WTC11 (cell line): Measurements from ENCODE around the gene SMIM13. TPM values are rescaled to one million over a fixed set of nuclear protein-coding genes. Genes with fewer than 3 reads are reported as not detected.
A peak's percentile ranks its signal among the peaks of the same experiment; 100 is the strongest.

Experiments used
- ATAC-seq: fragments of 200-7000 bp; cut with Tn5 transposase; 2 replicates; pipeline ENCODE4 v1.10.0; 2021; ENCODE audit warnings: mild to moderate bottlenecking, moderate library complexity
- CTCF ChIA-PET: fragments of 300-600 bp; sonication (Branson Sonifier 250); formaldehyde crosslinking; loops from one replicate; lab custom pipeline; 2021; ENCODE audit warnings: antibody characterized with exemption; lab: Charles Lee
- POLR2A ChIA-PET: fragments of 350-600 bp; sonication (Branson Sonifier 250); formaldehyde crosslinking; loops from one replicate; lab custom pipeline; 2021; ENCODE audit warnings: antibody characterized with exemption; lab: Charles Lee
- DNase-seq: peaks from one replicate; pipeline ENCODE4 v3.0.0; 2021; ENCODE audit warnings: low spot score
- H3K27ac Mint-ChIP-seq: 2 replicates; pipeline ENCODE4 v1.8.0; 2021; ENCODE audit warnings: mixed read lengths
- H3K27me3 Mint-ChIP-seq: 2 replicates; pipeline ENCODE4 v1.8.0; 2021; ENCODE audit warnings: low read depth, mild to moderate bottlenecking, moderate library complexity, mixed read lengths
- H3K36me3 Mint-ChIP-seq: 2 replicates; pipeline ENCODE4 v1.8.0; 2021; ENCODE audit warnings: mixed read lengths
- H3K4me1 Mint-ChIP-seq: 2 replicates; pipeline ENCODE4 v1.8.0; 2022; ENCODE audit warnings: mixed read lengths
- H3K4me3 Mint-ChIP-seq: 2 replicates; pipeline ENCODE4 v1.8.0; 2021; ENCODE audit warnings: mild to moderate bottlenecking, moderate library complexity, mixed read lengths
- H3K9me3 Mint-ChIP-seq: 2 replicates; pipeline ENCODE4 v1.8.0; 2021; ENCODE audit warnings: mixed read lengths
- ELF4 ChIP-seq: sonication (generic); formaldehyde crosslinking; IDR thresholded peaks from 2 replicates; pipeline ENCODE4 v1.8.1; 2022; ENCODE audit warnings: low read depth, mild to moderate bottlenecking, moderate library complexity, missing genetic modification reagents
- NR3C1 ChIP-seq: sonication (generic); formaldehyde crosslinking; conservative IDR thresholded peaks from 2 replicates; pipeline ENCODE4 v1.8.1; 2023; ENCODE audit warnings: low read depth, mild to moderate bottlenecking, missing genetic modification reagents
- SMAD3 ChIP-seq: sonication (generic); formaldehyde crosslinking; IDR thresholded peaks from 2 replicates; pipeline ENCODE4 v1.8.0; 2022; ENCODE audit warnings: missing genetic modification reagents, mild to moderate bottlenecking, borderline replicate concordance
- SP1 ChIP-seq: sonication (generic); formaldehyde crosslinking; conservative IDR thresholded peaks from 2 replicates; pipeline ENCODE4 v1.8.1; 2022; ENCODE audit warnings: missing genetic modification reagents
- TCF7 ChIP-seq: sonication (generic); formaldehyde crosslinking; IDR thresholded peaks from 2 replicates; pipeline ENCODE4 v1.8.0; 2022; ENCODE audit warnings: mild to moderate bottlenecking, low read depth, missing genetic modification reagents, moderate library complexity
- TP53 ChIP-seq: sonication (generic); formaldehyde crosslinking; IDR thresholded peaks from 2 replicates; pipeline ENCODE4 v1.8.1; 2023; ENCODE audit warnings: mild to moderate bottlenecking, missing genetic modification reagents
- total RNA-seq: library from RNA; stranded (reverse); gene quantifications from 3 replicates; pipeline ENCODE4 v1.2.3, GENCODE V29; 2021
- TF ChIP-seq, protein P1 (sequence below): fragments of 250-450 bp; sonication (Bioruptor Pico); IDR thresholded peaks from 2 replicates; pipeline ENCODE4 v1.9.0; 2021; ENCODE audit warnings: moderate library complexity, mild to moderate bottlenecking, inconsistent platforms, borderline replicate concordance
- TF ChIP-seq, protein P2 (sequence below): sonication (generic); formaldehyde crosslinking; IDR thresholded peaks from 2 replicates; pipeline ENCODE4 v1.8.0; 2023; ENCODE audit warnings: missing genetic modification reagents, mild to moderate bottlenecking, borderline replicate concordance
- TF ChIP-seq, protein P3 (sequence below): fragments of 250-450 bp; sonication (Bioruptor Pico); conservative IDR thresholded peaks from 2 replicates; pipeline ENCODE4 v1.9.0; 2021; ENCODE audit warnings: mild to moderate bottlenecking
- TF ChIP-seq, protein P4 (sequence below): sonication (generic); formaldehyde crosslinking; IDR thresholded peaks from 2 replicates; pipeline ENCODE4 v1.8.1; 2023; ENCODE audit warnings: mild to moderate bottlenecking, missing genetic modification reagents, moderate library complexity
- TF ChIP-seq, protein P5 (sequence below): sonication (generic); formaldehyde crosslinking; IDR thresholded peaks from 2 replicates; pipeline ENCODE4 v1.8.1; 2023; ENCODE audit warnings: mild to moderate bottlenecking, missing genetic modification reagents
- TF ChIP-seq, protein P6 (sequence below): fragments of 250-450 bp; sonication (Bioruptor Pico); IDR thresholded peaks from 2 replicates; pipeline ENCODE4 v1.9.0; 2021; ENCODE audit warnings: mild to moderate bottlenecking
- TF ChIP-seq, protein P7 (sequence below): sonication (generic); formaldehyde crosslinking; IDR thresholded peaks from 2 replicates; pipeline ENCODE4 v1.8.1; 2022; ENCODE audit warnings: mild to moderate bottlenecking, moderate library complexity, missing genetic modification reagents
- TF ChIP-seq, protein P8 (sequence below): fragments of 200-600 bp; IDR thresholded peaks from 2 replicates; pipeline ENCODE4 v1.8.0; 2022; ENCODE audit warnings: antibody characterized with exemption

SMIM13 gene
- total RNA-seq, 1 experiment from 2014 or later: 9.7 TPM

DNA sequence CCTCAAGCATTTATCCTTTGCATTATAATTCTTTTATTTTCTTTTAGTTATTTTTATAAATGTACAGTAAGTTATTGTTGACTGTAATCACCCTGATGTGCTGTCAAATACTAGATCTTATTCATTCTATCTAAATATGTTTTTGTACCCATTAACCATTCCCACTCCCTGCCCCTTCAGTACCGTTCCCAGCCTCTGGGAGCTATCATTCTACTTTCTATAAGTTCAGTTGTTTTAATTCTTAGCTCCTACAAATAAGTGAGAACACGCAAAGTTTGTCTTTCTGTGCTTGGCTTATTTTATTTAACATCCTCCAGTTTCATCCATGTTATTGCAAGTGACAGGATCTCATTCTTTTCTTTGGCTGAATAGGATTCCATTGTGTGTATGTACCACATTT is 30.3 kb downstream of the SMIM13 start (continued):
- TF ChIP-seq, protein P1, sequence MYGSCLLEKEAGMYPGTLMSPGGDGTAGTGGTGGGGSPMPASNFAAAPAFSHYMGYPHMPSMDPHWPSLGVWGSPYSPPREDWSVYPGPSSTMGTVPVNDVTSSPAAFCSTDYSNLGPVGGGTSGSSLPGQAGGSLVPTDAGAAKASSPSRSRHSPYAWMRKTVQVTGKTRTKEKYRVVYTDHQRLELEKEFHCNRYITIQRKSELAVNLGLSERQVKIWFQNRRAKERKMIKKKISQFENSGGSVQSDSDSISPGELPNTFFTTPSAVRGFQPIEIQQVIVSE (CRISPR knock-in tag): no peak
- no peak for TF ChIP-seq SMAD3 (CRISPR knock-in tag)
- TF ChIP-seq NR3C1: no peak

DNA sequence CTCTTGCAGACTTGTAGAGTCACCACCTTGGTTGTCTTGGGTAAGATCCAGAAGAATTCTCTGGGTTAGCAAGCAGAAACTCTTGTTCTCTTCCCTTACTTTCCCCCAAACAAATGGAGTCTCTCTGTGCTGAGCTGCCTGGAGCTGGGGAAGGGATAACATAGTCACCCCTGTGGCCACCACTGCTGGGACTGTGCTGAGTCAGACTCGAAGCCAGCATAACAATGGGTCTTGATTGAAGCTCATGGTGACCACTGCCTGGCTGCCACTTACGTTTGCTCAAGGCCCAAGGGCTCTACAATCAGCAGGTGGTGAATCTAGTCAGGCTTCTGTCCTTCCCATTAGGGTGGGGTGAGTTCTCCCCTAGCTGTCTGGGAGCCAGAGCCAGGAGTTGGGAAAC is 33.2 kb downstream of the SMIM13 start:
- Mint-ChIP-seq H3K36me3 (peaks cover 9% of the 10 kb centered on the region), H3K4me1 (peaks cover 31% of the 10 kb centered on the region)
- CTCF ChIA-PET: interaction anchor here (0.8 to 1.0 kb wide), 2 partner anchors 34 to 370 kb away, joined by 3 read pairs; partner anchors contain the start of gene SMIM13

More for the DNA sequence above, 33.2 kb downstream of the SMIM13 start:
- TF ChIP-seq, protein P2, sequence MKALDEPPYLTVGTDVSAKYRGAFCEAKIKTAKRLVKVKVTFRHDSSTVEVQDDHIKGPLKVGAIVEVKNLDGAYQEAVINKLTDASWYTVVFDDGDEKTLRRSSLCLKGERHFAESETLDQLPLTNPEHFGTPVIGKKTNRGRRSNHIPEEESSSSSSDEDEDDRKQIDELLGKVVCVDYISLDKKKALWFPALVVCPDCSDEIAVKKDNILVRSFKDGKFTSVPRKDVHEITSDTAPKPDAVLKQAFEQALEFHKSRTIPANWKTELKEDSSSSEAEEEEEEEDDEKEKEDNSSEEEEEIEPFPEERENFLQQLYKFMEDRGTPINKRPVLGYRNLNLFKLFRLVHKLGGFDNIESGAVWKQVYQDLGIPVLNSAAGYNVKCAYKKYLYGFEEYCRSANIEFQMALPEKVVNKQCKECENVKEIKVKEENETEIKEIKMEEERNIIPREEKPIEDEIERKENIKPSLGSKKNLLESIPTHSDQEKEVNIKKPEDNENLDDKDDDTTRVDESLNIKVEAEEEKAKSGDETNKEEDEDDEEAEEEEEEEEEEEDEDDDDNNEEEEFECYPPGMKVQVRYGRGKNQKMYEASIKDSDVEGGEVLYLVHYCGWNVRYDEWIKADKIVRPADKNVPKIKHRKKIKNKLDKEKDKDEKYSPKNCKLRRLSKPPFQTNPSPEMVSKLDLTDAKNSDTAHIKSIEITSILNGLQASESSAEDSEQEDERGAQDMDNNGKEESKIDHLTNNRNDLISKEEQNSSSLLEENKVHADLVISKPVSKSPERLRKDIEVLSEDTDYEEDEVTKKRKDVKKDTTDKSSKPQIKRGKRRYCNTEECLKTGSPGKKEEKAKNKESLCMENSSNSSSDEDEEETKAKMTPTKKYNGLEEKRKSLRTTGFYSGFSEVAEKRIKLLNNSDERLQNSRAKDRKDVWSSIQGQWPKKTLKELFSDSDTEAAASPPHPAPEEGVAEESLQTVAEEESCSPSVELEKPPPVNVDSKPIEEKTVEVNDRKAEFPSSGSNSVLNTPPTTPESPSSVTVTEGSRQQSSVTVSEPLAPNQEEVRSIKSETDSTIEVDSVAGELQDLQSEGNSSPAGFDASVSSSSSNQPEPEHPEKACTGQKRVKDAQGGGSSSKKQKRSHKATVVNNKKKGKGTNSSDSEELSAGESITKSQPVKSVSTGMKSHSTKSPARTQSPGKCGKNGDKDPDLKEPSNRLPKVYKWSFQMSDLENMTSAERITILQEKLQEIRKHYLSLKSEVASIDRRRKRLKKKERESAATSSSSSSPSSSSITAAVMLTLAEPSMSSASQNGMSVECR: no peak
- TF ChIP-seq ELF4 (CRISPR knock-in tag): no peak
- TF ChIP-seq TP53: no peak
- TF ChIP-seq TCF7: no peak
- no peak for TF ChIP-seq SP1 (CRISPR knock-in tag)
- TF ChIP-seq, protein P3, sequence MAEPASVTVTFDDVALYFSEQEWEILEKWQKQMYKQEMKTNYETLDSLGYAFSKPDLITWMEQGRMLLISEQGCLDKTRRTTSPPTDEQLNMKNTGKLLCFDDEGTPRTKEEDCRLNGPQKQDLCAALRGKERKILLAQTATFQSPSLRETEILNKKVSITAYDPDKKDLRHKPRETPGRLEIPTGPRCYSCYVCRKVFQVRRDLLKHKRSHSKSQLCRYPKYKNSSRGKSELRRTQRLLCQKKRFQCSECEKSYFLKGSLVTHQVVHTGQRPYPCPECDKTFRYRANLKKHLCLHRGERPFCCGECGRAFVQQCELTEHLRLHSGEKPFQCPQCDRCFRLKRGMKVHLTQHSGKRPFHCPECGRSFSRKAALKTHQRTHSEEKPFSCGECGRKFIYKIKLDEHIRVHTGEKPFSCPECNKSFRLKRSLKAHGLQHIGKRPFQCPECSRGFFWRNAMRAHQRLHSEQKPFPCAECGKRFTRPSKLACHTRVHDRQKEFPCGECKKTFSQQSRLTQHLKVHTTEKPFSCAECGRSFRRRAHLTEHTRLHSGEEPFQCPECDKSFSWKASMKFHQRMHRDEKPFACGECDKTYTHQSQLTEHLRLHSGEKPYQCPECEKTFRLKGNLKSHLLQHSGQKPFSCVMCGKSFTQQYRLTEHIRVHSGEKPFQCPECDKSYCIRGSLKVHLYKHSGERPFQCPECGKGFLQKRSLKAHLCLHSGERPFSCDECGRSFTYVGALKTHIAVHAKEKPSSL (CRISPR knock-in tag): no peak
- TF ChIP-seq, protein P4, sequence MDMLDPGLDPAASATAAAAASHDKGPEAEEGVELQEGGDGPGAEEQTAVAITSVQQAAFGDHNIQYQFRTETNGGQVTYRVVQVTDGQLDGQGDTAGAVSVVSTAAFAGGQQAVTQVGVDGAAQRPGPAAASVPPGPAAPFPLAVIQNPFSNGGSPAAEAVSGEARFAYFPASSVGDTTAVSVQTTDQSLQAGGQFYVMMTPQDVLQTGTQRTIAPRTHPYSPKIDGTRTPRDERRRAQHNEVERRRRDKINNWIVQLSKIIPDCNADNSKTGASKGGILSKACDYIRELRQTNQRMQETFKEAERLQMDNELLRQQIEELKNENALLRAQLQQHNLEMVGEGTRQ: no peak
- TF ChIP-seq, protein P5, sequence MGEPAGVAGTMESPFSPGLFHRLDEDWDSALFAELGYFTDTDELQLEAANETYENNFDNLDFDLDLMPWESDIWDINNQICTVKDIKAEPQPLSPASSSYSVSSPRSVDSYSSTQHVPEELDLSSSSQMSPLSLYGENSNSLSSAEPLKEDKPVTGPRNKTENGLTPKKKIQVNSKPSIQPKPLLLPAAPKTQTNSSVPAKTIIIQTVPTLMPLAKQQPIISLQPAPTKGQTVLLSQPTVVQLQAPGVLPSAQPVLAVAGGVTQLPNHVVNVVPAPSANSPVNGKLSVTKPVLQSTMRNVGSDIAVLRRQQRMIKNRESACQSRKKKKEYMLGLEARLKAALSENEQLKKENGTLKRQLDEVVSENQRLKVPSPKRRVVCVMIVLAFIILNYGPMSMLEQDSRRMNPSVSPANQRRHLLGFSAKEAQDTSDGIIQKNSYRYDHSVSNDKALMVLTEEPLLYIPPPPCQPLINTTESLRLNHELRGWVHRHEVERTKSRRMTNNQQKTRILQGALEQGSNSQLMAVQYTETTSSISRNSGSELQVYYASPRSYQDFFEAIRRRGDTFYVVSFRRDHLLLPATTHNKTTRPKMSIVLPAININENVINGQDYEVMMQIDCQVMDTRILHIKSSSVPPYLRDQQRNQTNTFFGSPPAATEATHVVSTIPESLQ (CRISPR knock-in tag): no peak
- TF ChIP-seq, protein P6, sequence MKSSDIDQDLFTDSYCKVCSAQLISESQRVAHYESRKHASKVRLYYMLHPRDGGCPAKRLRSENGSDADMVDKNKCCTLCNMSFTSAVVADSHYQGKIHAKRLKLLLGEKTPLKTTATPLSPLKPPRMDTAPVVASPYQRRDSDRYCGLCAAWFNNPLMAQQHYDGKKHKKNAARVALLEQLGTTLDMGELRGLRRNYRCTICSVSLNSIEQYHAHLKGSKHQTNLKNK (CRISPR knock-in tag): no peak
- TF ChIP-seq, protein P7, sequence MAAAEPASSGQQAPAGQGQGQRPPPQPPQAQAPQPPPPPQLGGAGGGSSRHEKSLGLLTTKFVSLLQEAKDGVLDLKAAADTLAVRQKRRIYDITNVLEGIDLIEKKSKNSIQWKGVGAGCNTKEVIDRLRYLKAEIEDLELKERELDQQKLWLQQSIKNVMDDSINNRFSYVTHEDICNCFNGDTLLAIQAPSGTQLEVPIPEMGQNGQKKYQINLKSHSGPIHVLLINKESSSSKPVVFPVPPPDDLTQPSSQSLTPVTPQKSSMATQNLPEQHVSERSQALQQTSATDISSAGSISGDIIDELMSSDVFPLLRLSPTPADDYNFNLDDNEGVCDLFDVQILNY (CRISPR knock-in tag): no peak
- TF ChIP-seq, protein P8, sequence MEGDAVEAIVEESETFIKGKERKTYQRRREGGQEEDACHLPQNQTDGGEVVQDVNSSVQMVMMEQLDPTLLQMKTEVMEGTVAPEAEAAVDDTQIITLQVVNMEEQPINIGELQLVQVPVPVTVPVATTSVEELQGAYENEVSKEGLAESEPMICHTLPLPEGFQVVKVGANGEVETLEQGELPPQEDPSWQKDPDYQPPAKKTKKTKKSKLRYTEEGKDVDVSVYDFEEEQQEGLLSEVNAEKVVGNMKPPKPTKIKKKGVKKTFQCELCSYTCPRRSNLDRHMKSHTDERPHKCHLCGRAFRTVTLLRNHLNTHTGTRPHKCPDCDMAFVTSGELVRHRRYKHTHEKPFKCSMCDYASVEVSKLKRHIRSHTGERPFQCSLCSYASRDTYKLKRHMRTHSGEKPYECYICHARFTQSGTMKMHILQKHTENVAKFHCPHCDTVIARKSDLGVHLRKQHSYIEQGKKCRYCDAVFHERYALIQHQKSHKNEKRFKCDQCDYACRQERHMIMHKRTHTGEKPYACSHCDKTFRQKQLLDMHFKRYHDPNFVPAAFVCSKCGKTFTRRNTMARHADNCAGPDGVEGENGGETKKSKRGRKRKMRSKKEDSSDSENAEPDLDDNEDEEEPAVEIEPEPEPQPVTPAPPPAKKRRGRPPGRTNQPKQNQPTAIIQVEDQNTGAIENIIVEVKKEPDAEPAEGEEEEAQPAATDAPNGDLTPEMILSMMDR: no peak
- ATAC-seq: peak; percentile 77
- DNase-seq: no peak
- Mint-ChIP-seq H3K27me3 (no peaks in the 10 kb centered on the region), H3K9me3 (0 out of 2 replicates have a peak, but pooled peaks cover 5% of the 10 kb centered on the region), H3K4me3 (no peak overlapping the region), H3K27ac (peak overlapping the region; percentile 51; the same call in 1 of the 2 replicates)
- POLR2A ChIA-PET: no interaction called here
